Ovary (tissue), 3 donors: ENCODE data around the gene STIP1.

Source experiments
- CTCF ChIP-seq, 3 donors: fragments of 450-650 bp in 2 of 3; fragments of 200-600 bp in 1 of 3; IDR thresholded peaks; one replicate each; pipeline versions ENCODE4 v1.5.1 to v1.8.0; 2016 to 2022; ENCODE audit warnings: antibody characterized with exemption in 3 of 3, mild to moderate bottlenecking in 1 of 3
- EP300 ChIP-seq: sonication (generic); formaldehyde crosslinking; IDR thresholded peaks from one replicate; pipeline ENCODE4 v1.6.1; 2017; ENCODE audit warnings: antibody characterized with exemption
- POLR2A ChIP-seq: fragments of 450-650 bp; IDR thresholded peaks from one replicate; pipeline ENCODE4 v1.6.1; 2017; ENCODE audit warnings: antibody characterized with exemption, mild to moderate bottlenecking, moderate library complexity
- donor health status: DM: no; HTN: no; CAD: no.

GRCh38 chr11:64209563-64209843 is 23.5 kb downstream of the STIP1 start:
- TF ChIP-seq CTCF (IDR thresholded peaks at IDR 0.05) (no peak), POLR2A (no peak), EP300 (no peak)
